BE2C (cell line): ENCODE data around the gene SMIM35.

Source experiments
- DNase-seq: peaks from one replicate; pipeline ENCODE4 v3.0.0-alpha.2; 2020
- H3K27me3 ChIP-seq: fragments of 250-450 bp; sonication (Bioruptor Pico); 2 replicates; pipeline ENCODE4 v1.5.1; 2020; ENCODE audit warnings: mild to moderate bottlenecking
- H3K36me3 ChIP-seq: fragments of 250-450 bp; sonication (Bioruptor Pico); 2 replicates; pipeline ENCODE4 v1.5.1; 2020; ENCODE audit warnings: mild to moderate bottlenecking
- H3K4me1 ChIP-seq: fragments of 250-450 bp; sonication (Bioruptor Pico); 2 replicates; pipeline ENCODE4 v1.5.1; 2020
- H3K4me3 ChIP-seq: 2 replicates; pipeline ENCODE4 v1.5.1; 2011; ENCODE audit warnings: low read depth, low read length
- H3K9me3 ChIP-seq: fragments of 250-450 bp; sonication (Bioruptor Pico); 2 replicates; pipeline ENCODE4 v1.5.1; 2020
- CTCF ChIP-seq: IDR thresholded peaks from 2 replicates; pipeline ENCODE4 v1.5.1; 2012; ENCODE audit warnings: mild to moderate bottlenecking, low read depth, low read length

SMIM35 gene

GRCh38 chr11:118080296-118080695, 6.5 kb downstream of the SMIM35 start:
- no peak for DNase-seq
- no peaks in the 10 kb centered on the region for H3K9me3 ChIP-seq
- no peak for TF ChIP-seq CTCF
- no peaks in the 10 kb centered on the region for H3K36me3 ChIP-seq
- peaks cover 28% of the 10 kb centered on the region for H3K27me3 ChIP-seq
- H3K4me1 ChIP-seq, result no peaks in the 10 kb centered on the region
- H3K4me3 ChIP-seq, result no peak overlapping the region

GRCh38 chr11:118079491-118079890, 7.3 kb downstream of the SMIM35 start:
- TF ChIP-seq CTCF, result no peak
- DNase-seq, result no peak
- no peaks in the 10 kb centered on the region for H3K36me3 ChIP-seq
- no peak overlapping the region for H3K4me3 ChIP-seq
- peaks cover 28% of the 10 kb centered on the region for H3K27me3 ChIP-seq
- H3K9me3 ChIP-seq, result no peaks in the 10 kb centered on the region
- H3K4me1 ChIP-seq, result no peaks in the 10 kb centered on the region

- no peak for TF ChIP-seq CTCF
- Histone ChIP-seq H3K9me3 (no peaks in the 10 kb centered on the region), H3K36me3 (no peaks in the 10 kb centered on the region), H3K4me1 (no peaks in the 10 kb centered on the region), H3K27me3 (peaks cover 28% of the 10 kb centered on the region), H3K4me3 (no peak overlapping the region)
- DNase-seq, result no peak
Measured at GRCh38 chr11:118078911-118079411, 7.8 kb downstream of the SMIM35 start.

GRCh38 chr11:118076754-118077281, 9.9 kb downstream of the SMIM35 start, which contains the start of gene TMPRSS4:
TSS of gene TMPRSS4 (plus strand) at chr11:118077078. CDS start at chr11:118077303, 225 bp downstream.
- DNase-seq, result no peak
- no peak within 1 kb of the TSS for H3K4me3 ChIP-seq
- H3K4me1 ChIP-seq, result no peaks in the 10 kb centered on the region
- H3K27me3 ChIP-seq, result peaks cover 28% of the 10 kb centered on the region
- H3K9me3 ChIP-seq, result no peaks in the 10 kb centered on the region
- no peak for TF ChIP-seq CTCF
- H3K36me3 ChIP-seq, result no peaks in the 10 kb centered on the region

GRCh38 chr11:118074785-118075184, 12.0 kb downstream of the SMIM35 start:
- no peak for TF ChIP-seq CTCF
- no peak for DNase-seq
- Histone ChIP-seq H3K27me3 (peaks cover 19% of the 10 kb centered on the region), H3K4me1 (no peaks in the 10 kb centered on the region), H3K4me3 (no peak overlapping the region), H3K36me3 (no peaks in the 10 kb centered on the region), H3K9me3 (no peaks in the 10 kb centered on the region)

GRCh38 chr11:118074091-118074685, 12.6 kb downstream of the SMIM35 start:
- TF ChIP-seq CTCF, result no peak

More at GRCh38 chr11:118074091-118074685, 12.6 kb downstream of the SMIM35 start:
- Histone ChIP-seq H3K36me3 (no peaks in the 10 kb centered on the region), H3K4me3 (no peak overlapping the region), H3K9me3 (no peaks in the 10 kb centered on the region), H3K4me1 (no peaks in the 10 kb centered on the region), H3K27me3 (peaks cover 13% of the 10 kb centered on the region)
- DNase-seq, result no peak
